HG02884 (cell line): ENCODE results near the gene NEURL4.
A peak's percentile ranks its signal among the peaks of the same experiment; 100 is the strongest.

ENCODE experiments used
- ATAC-seq: cut with Tn5 transposase; IDR thresholded peaks from one replicate; pipeline ENCODE4 v1.9.1; 2021; ENCODE audit warnings: mild to moderate bottlenecking, moderate library complexity; ENCODE audit not compliant: unreplicated experiment

NEURL4 gene

GRCh38 chr17:7281074-7281952 lies 47.8 kb downstream of the NEURL4 start, which contains the start of gene SLC2A4:
Gene SLC2A4, plus strand, starts transcription at chr17:7281718. Its CDS starts 217 bp downstream, at chr17:7281935.
- peak; percentile 54 for ATAC-seq

- no peak for ATAC-seq
Observed at GRCh38 chr17:7280519-7281073, 48.5 kb downstream of the NEURL4 start.

- ATAC-seq: no peak
Observed at GRCh38 chr17:7279448-7279847, 49.7 kb downstream of the NEURL4 start.

GRCh38 chr17:7266784-7267183 lies 62.4 kb downstream of the NEURL4 start:
- ATAC-seq: no peak
